Measurements from ENCODE around the gene ARAP1. TPM values are rescaled to one million over a fixed set of nuclear protein-coding genes. Genes with fewer than 3 reads are reported as not detected.

The ARAP1 gene
- total RNA-seq, 2 donors from 2014 or later = 76.5 to 103 TPM

GRCh38 chr11:72646024-72646423, 106.2 kb downstream of the ARAP1 start:
- Histone ChIP-seq H3K36me3 (no peaks in the 10 kb centered on the region), H3K27me3 (replicated peaks; ENCODE audit: insufficient read depth) (peaks cover 6% of the 10 kb centered on the region), H3K9me3 (no peaks in the 10 kb centered on the region), H3K27ac (no peak overlapping the region), H3K4me3 (no peak overlapping the region), H3K4me1 (ENCODE audit: control insufficient read depth in 1 of 2, low read depth in 2 of 2) (peaks cover 0 to 20% of the 10 kb centered on the region in 2 donors)
- ATAC-seq (ENCODE audit: insufficient number of reproducible peaks, low FRiP score, low read depth) (no peak), DNase-seq (ENCODE audit: low spot score) (no peak)
- TF ChIP-seq CTCF (IDR thresholded peaks at IDR 0.05) = no peak

GRCh38 chr11:72643547-72643946, 108.7 kb downstream of the ARAP1 start:
- Histone ChIP-seq H3K36me3 (no peaks in the 10 kb centered on the region), H3K4me1 (ENCODE audit: control insufficient read depth in 1 of 2, low read depth in 2 of 2) (peaks cover 0 to 20% of the 10 kb centered on the region in 2 donors), H3K27ac (no peak overlapping the region), H3K27me3 (replicated peaks; ENCODE audit: insufficient read depth) (peaks cover 6% of the 10 kb centered on the region), H3K9me3 (no peaks in the 10 kb centered on the region), H3K4me3 (peak overlapping the region; percentile 78)
- TF ChIP-seq CTCF (IDR thresholded peaks at IDR 0.05) = no peak
- ATAC-seq (ENCODE audit: insufficient number of reproducible peaks, low FRiP score, low read depth) = peak; percentile 41
- peak; percentile 18 for DNase-seq (ENCODE audit: low spot score)

- ATAC-seq (ENCODE audit: insufficient number of reproducible peaks, low FRiP score, low read depth) = peak; percentile 8
- DNase-seq (ENCODE audit: low spot score) = no peak
- H3K4me3 ChIP-seq = peak overlapping the region; percentile 78
- H3K27me3 ChIP-seq (replicated peaks; ENCODE audit: insufficient read depth) = peaks cover 6% of the 10 kb centered on the region
- TF ChIP-seq CTCF (IDR thresholded peaks at IDR 0.05) = peak; percentile 98
- H3K4me1 ChIP-seq (ENCODE audit: control insufficient read depth in 1 of 2, low read depth in 2 of 2) = peaks cover 0 to 20% of the 10 kb centered on the region in 2 donors
- no peaks in the 10 kb centered on the region for H3K9me3 ChIP-seq
- H3K27ac ChIP-seq = peak overlapping the region in 1 of 2 donors; percentile 15
- no peaks in the 10 kb centered on the region for H3K36me3 ChIP-seq
Measured at GRCh38 chr11:72642884-72643522, 109.2 kb downstream of the ARAP1 start.

GRCh38 chr11:72642043-72642883, 109.9 kb downstream of the ARAP1 start:
- H3K27me3 ChIP-seq (replicated peaks; ENCODE audit: insufficient read depth) = peaks cover 6% of the 10 kb centered on the region
- no peak for TF ChIP-seq CTCF (IDR thresholded peaks at IDR 0.05)
- peaks cover 0 to 20% of the 10 kb centered on the region in 2 donors for H3K4me1 ChIP-seq (ENCODE audit: control insufficient read depth in 1 of 2, low read depth in 2 of 2)
- H3K27ac ChIP-seq = peak overlapping the region in 1 of 2 donors; percentile 15
- H3K36me3 ChIP-seq = no peaks in the 10 kb centered on the region
- no peaks in the 10 kb centered on the region for H3K9me3 ChIP-seq
- DNase-seq (ENCODE audit: low spot score) (no peak), ATAC-seq (ENCODE audit: insufficient number of reproducible peaks, low FRiP score, low read depth) (no peak)
- peak overlapping the region; percentile 78 for H3K4me3 ChIP-seq

- Histone ChIP-seq H3K9me3 (no peaks in the 10 kb centered on the region), H3K4me3 (peak overlapping the region; percentile 78), H3K27me3 (replicated peaks; ENCODE audit: insufficient read depth) (peaks cover 6% of the 10 kb centered on the region), H3K4me1 (ENCODE audit: control insufficient read depth in 1 of 2, low read depth in 2 of 2) (peaks cover 0 to 20% of the 10 kb centered on the region in 2 donors), H3K27ac (no peak overlapping the region), H3K36me3 (no peaks in the 10 kb centered on the region)
- DNase-seq (ENCODE audit: low spot score) = no peak
- no peak for ATAC-seq (ENCODE audit: insufficient number of reproducible peaks, low FRiP score, low read depth)
- TF ChIP-seq CTCF (IDR thresholded peaks at IDR 0.05) = no peak
Measured at GRCh38 chr11:72641522-72642042, 110.6 kb downstream of the ARAP1 start.

Measured in thoracic aorta (tissue), 2 donors.